GM23248 (cell line): ENCODE results near the gene SFRP5.

Experiments
- EZH2 ChIP-seq: fragments of 200-600 bp; sonication (generic); IDR thresholded peaks from 2 replicates; pipeline ENCODE4 v1.6.1; 2018; ENCODE audit warnings: antibody characterized with exemption, mild to moderate bottlenecking; ENCODE audit not compliant: insufficient read depth, poor library complexity, severe bottlenecking
- EZH2phosphoT487 ChIP-seq: fragments of 200-600 bp; sonication (generic); IDR thresholded peaks from 2 replicates; pipeline ENCODE4 v1.6.1; 2018; ENCODE audit warnings: antibody characterized with exemption, moderate library complexity, mild to moderate bottlenecking, low read depth; ENCODE audit not compliant: insufficient read depth

GRCh38 chr10:97791824-97792721 lies 20.3 kb upstream of the SFRP5 start:
- TF ChIP-seq EZH2, result no peak
- TF ChIP-seq EZH2phosphoT487, result no peak
